OCI-LY1 (cell line): Measurements from ENCODE around the gene DOCK4.

Experiments used
- EZH2 ChIP-seq: fragments of 200-600 bp; sonication (generic), shearing (Covaris generic); IDR thresholded peaks from 2 replicates; pipeline ENCODE4 v1.8.0; 2017; ENCODE audit warnings: borderline replicate concordance, mixed run types, mild to moderate bottlenecking, antibody characterized with exemption, low read length, moderate library complexity, mixed read lengths
- TF ChIP-seq, protein P1 (sequence below): fragments of 200-600 bp; sonication (generic), shearing (Covaris generic); IDR thresholded peaks from 2 replicates; pipeline ENCODE4 v1.5.1; 2017; ENCODE audit warnings: mild to moderate bottlenecking, antibody characterized with exemption, low read length, moderate library complexity, mixed read lengths

DNA sequence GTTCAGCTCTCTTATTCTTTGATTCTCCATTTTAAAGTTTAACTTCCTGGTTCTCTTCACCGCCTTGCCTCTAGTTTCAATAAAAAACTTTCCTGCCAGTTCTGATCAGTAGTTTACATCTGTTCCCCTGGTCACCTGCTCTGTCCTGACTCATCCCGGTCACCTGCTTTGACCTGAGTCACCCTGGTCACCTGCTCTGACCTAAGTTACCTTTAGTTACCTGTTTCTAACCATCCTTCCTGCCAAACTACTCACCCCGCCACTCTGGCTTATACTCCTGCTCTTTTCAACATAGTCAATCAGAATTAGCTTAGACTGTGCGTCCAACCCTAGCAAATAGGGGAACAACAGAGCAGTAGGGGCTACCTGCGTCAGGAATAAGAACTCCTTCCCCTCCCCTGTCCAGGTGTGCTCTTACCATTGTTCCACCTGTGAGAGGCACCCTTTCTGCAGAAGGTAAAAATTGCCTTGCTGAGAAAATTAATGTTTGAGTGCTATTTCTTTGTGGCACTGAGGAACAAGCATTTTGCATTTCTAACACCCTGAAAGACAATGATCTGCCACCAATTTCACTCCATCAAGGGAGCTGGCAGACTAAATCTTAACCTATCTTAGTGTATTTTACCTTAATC lies 263.6 kb downstream of the DOCK4 start:
- TF ChIP-seq, protein P1, sequence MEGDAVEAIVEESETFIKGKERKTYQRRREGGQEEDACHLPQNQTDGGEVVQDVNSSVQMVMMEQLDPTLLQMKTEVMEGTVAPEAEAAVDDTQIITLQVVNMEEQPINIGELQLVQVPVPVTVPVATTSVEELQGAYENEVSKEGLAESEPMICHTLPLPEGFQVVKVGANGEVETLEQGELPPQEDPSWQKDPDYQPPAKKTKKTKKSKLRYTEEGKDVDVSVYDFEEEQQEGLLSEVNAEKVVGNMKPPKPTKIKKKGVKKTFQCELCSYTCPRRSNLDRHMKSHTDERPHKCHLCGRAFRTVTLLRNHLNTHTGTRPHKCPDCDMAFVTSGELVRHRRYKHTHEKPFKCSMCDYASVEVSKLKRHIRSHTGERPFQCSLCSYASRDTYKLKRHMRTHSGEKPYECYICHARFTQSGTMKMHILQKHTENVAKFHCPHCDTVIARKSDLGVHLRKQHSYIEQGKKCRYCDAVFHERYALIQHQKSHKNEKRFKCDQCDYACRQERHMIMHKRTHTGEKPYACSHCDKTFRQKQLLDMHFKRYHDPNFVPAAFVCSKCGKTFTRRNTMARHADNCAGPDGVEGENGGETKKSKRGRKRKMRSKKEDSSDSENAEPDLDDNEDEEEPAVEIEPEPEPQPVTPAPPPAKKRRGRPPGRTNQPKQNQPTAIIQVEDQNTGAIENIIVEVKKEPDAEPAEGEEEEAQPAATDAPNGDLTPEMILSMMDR: no peak
- no peak for TF ChIP-seq EZH2
